ENCODE measurements around the gene MACROD1. TPM values are rescaled to one million over a fixed set of nuclear protein-coding genes. Genes with fewer than 3 reads are reported as not detected.
A peak's percentile ranks its signal among the peaks of the same experiment; 100 is the strongest.

Gene MACROD1
- total and polyA plus RNA-seq, 9 of the 15 experiments (the other 6 are each of a cell fraction or from before 2014, with no cell fraction given), result 1.1 to 60.0 (median 26.4) TPM

GRCh38 chr11:64027651-64028397 lies 138.1 kb downstream of the MACROD1 start:
- Histone ChIP-seq H3K4me2 (ENCODE audit: insufficient read depth, low read length) (no peak overlapping the region), H3K27me3 (ENCODE audit: control insufficient read depth in 2 of 2, insufficient read depth in 2 of 2, low read length in 2 of 2) (no peaks in the 10 kb centered on the region), H2AFZ (ENCODE audit: low read depth, low read length) (no peak overlapping the region), H3K79me2 (ENCODE audit: control insufficient read depth, insufficient read depth, low read length) (no peaks in the 10 kb centered on the region), H4K20me1 (replicated peaks; ENCODE audit: control insufficient read depth, insufficient read depth, low read length) (peaks cover 71% of the 10 kb centered on the region), H3K27ac (ENCODE audit: extremely low read depth, low read depth, low read length) (no peak overlapping the region), H3K9ac (ENCODE audit: insufficient read depth in 1 of 2, low read depth in 2 of 2, low read length in 2 of 2) (peak overlapping the region in 1 of 2 experiments; percentile 40; a peak in 1 of 4 replicates), H3K9me1 (ENCODE audit: control insufficient read depth, insufficient read depth, low read length) (no peaks in the 10 kb centered on the region), H3K4me1 (replicated peaks in 1 of 2; ENCODE audit: control insufficient read depth in 2 of 2, insufficient read depth in 2 of 2, low read length in 2 of 2) (peaks cover 0 to 38% of the 10 kb centered on the region in 2 experiments; a peak in 2 of 5 replicates), H3K4me3 (no peak overlapping the region), H3K36me3 (ENCODE audit: control insufficient read depth, insufficient read depth, low read length) (no peaks in the 10 kb centered on the region), H3K9me3 (replicated peaks; ENCODE audit: control insufficient read depth, insufficient read depth, low read depth, low read length) (no peaks in the 10 kb centered on the region)
- intact Hi-C loops (cut with micrococcal nuclease), result no loop called here
- in situ Hi-C loops (cut with MboI), result no loop called here
- FAIRE-seq (peak; percentile 29), DNase-seq (ENCODE audit: extremely low read depth in 1 of 4, low spot score in 3 of 4) (peak in 3 of 4 experiments; percentile 37 to 56 (median 38)), ATAC-seq (peak; percentile 31)
- BruUV-seq (replicated peaks), result no TSS peak
- CTCF ChIA-PET (ENCODE audit: low intra/inter-chr PET ratio), result no interaction called here
- 45% methylated on average over 19 of the region's 20 CpGs for WGBS (ENCODE audit: insufficient coverage, low coverage, missing lambda C conversion rate)
- POLR2A ChIA-PET, result interaction anchor here (0.6 to 1.0 kb wide), 2 partner anchors 50 to 733 kb away, joined by 3 read pairs; no protein-coding TSS in a partner anchor
- TF ChIP-seq JUNB (CRISPR knock-in tag; conservative IDR thresholded peaks at IDR 0.05), result no peak
- no peak for TF ChIP-seq MIER1 (IDR thresholded peaks at IDR 0.05; ENCODE audit: low read depth)
- 0 out of 2 replicates have a peak, but pooled peaks have one; percentile 26 for TF ChIP-seq XRCC5 (IDR thresholded peaks at IDR 0.05; ENCODE audit: low read depth, low read length)
- TF ChIP-seq HINFP (tag; conservative IDR thresholded peaks at IDR 0.05; ENCODE audit: low read depth), result no peak
- peak; percentile 38; the same call in 1 of the 2 replicates for TF ChIP-seq VEZF1 (CRISPR knock-in tag; IDR thresholded peaks at IDR 0.05)
